Measurements from ENCODE around the gene MYOZ3. TPM values are rescaled to one million over a fixed set of nuclear protein-coding genes. Genes with fewer than 3 reads are reported as not detected.

The MYOZ3 gene
- total RNA-seq, 1 experiment from 2014 or later = 0.10 TPM

- no peak for DNase-seq (ENCODE audit: low read depth, low spot score)
- ChIA-PET RAD21 (ENCODE audit: low non-redundant PET in 1 of 2, low total read pairs in 2 of 2, uncharacterized antibody in 2 of 2, unreplicated experiment in 2 of 2) (no interaction called here), POLR2A (no interaction called here), CTCF (no interaction called here)
- Histone ChIP-seq H3K4me3 (replicated peaks in 1 of 2; ENCODE audit: low read depth in 1 of 2, low read length in 2 of 2) (no peak overlapping the region), H3K79me2 (ENCODE audit: insufficient read depth, low read length) (no peaks in the 10 kb centered on the region), H3K9me3 (ENCODE audit: control insufficient read depth in 1 of 2, insufficient read depth in 1 of 2, low read depth in 1 of 2, low read length in 2 of 2) (no peaks in the 10 kb centered on the region), H2AFZ (ENCODE audit: low read depth, low read length, poor library complexity, severe bottlenecking) (no peak overlapping the region), H4K20me1 (ENCODE audit: insufficient read depth) (no peaks in the 10 kb centered on the region), H3K27ac (ENCODE audit: low read depth, low read length) (no peak overlapping the region), H3K27me3 (ENCODE audit: insufficient read depth, low read length) (no peaks in the 10 kb centered on the region), H3K36me3 (ENCODE audit: control insufficient read depth in 1 of 2, insufficient read depth in 2 of 2, low read length in 2 of 2) (peaks cover 19 to 26% of the 10 kb centered on the region in 2 experiments), H3K4me1 (ENCODE audit: control insufficient read depth in 1 of 2, insufficient read depth in 2 of 2, low read length in 2 of 2) (no peaks in the 10 kb centered on the region), H3K9me2 (ENCODE audit: insufficient read depth) (no peaks in the 10 kb centered on the region), H3K9ac (ENCODE audit: low read length) (no peak overlapping the region), H3K4me2 (ENCODE audit: low read length) (no peak overlapping the region)
- TF ChIP-seq ZBTB33 (IDR thresholded peaks at IDR 0.05; ENCODE audit: extremely low read depth, insufficient replicate concordance, low read length) = no peak
- no peak for TF ChIP-seq ELF1 (IDR thresholded peaks at IDR 0.05; ENCODE audit: borderline replicate concordance, low read depth)
- no peak for TF ChIP-seq SP1 (IDR thresholded peaks at IDR 0.05; ENCODE audit: low read depth)
- ATAC-seq = no peak
- no TSS peak for BruUV-seq (replicated peaks)
- intact Hi-C loops (cut with micrococcal nuclease) = no loop called here
Observed at GRCh38 chr5:150706776-150707390, 45.8 kb downstream of the MYOZ3 start.

DNA sequence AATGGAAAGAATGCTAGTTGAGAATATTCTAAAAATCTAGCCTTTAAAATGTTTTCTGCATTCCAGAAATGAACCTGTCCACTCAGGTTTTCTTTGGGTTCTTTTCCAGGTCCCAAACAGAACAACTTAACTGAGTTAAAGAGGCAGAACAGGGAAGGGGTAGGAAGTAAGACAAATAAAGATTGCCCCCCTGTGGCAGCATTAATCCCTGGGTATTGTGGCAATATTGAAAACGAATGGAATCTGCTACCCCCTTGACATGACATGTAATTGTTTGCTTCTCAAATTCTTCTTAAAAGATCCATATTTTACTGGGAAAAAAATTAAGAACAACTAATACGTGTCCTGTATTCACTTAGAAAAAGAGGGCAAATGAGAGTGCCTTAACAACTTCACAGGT lies 49.1 kb downstream of the MYOZ3 start:
- H3K4me2 ChIP-seq (ENCODE audit: low read length) = no peak overlapping the region
- no peaks in the 10 kb centered on the region for H3K4me1 ChIP-seq (ENCODE audit: control insufficient read depth in 1 of 2, insufficient read depth in 2 of 2, low read length in 2 of 2)
- TF ChIP-seq CTCF (IDR thresholded peaks at IDR 0.05 in 2 of 3, conservative IDR thresholded peaks at IDR 0.05 in 1 of 3; ENCODE audit: borderline replicate concordance in 1 of 3, insufficient read depth in 1 of 3, low read depth in 2 of 3, low read length in 2 of 3) = peak; percentile 27 to 52 (median 30); a peak in 3 of 6 replicates
- TF ChIP-seq POLR2AphosphoS5 (IDR thresholded peaks at IDR 0.05; ENCODE audit: low read depth, low read length) = no peak
- TF ChIP-seq RAD21 (IDR thresholded peaks at IDR 0.05; ENCODE audit: low read depth) = peak; percentile 43
- no peak for TF ChIP-seq TCF7L2 (IDR thresholded peaks at IDR 0.05; ENCODE audit: borderline replicate concordance, extremely low read depth, insufficient read depth, insufficient read length)
- POLR2A ChIA-PET = no interaction called here
- RAD21 ChIA-PET (ENCODE audit: low non-redundant PET in 1 of 2, low total read pairs in 2 of 2, uncharacterized antibody in 2 of 2, unreplicated experiment in 2 of 2) = no interaction called here
- H4K20me1 ChIP-seq (ENCODE audit: insufficient read depth) = no peaks in the 10 kb centered on the region
- DNase-seq (ENCODE audit: low read depth, low spot score) = no peak
- H3K27ac ChIP-seq (ENCODE audit: low read depth, low read length) = no peak overlapping the region
- H3K9ac ChIP-seq (ENCODE audit: low read length) = no peak overlapping the region
- no peaks in the 10 kb centered on the region for H3K27me3 ChIP-seq (ENCODE audit: insufficient read depth, low read length)
- CTCF ChIA-PET = interaction anchor here (1.4 kb wide), 1 partner anchor 150 kb away, joined by 6 read pairs; no protein-coding TSS in a partner anchor
- ATAC-seq = no peak
- H3K9me3 ChIP-seq (ENCODE audit: control insufficient read depth in 1 of 2, insufficient read depth in 1 of 2, low read depth in 1 of 2, low read length in 2 of 2) = no peaks in the 10 kb centered on the region
- H3K79me2 ChIP-seq (ENCODE audit: insufficient read depth, low read length) = no peaks in the 10 kb centered on the region
- H3K4me3 ChIP-seq (replicated peaks in 1 of 2; ENCODE audit: low read depth in 1 of 2, low read length in 2 of 2) = no peak overlapping the region
- intact Hi-C loops (cut with micrococcal nuclease) = loop anchor here (2.0 kb wide), 1 partner anchor 149 kb away; no protein-coding TSS in a partner anchor
- no peak overlapping the region for H2AFZ ChIP-seq (ENCODE audit: low read depth, low read length, poor library complexity, severe bottlenecking)
- no TSS peak for BruUV-seq (replicated peaks)
- H3K36me3 ChIP-seq (ENCODE audit: control insufficient read depth in 1 of 2, insufficient read depth in 2 of 2, low read length in 2 of 2) = peaks cover 28 to 40% of the 10 kb centered on the region in 2 experiments
- no peaks in the 10 kb centered on the region for H3K9me2 ChIP-seq (ENCODE audit: insufficient read depth)

All from HCT116 (cell line).